Measurements from ENCODE around the gene NBDY.
A peak's percentile ranks its signal among the peaks of the same experiment; 100 is the strongest.

The NBDY gene

DNA sequence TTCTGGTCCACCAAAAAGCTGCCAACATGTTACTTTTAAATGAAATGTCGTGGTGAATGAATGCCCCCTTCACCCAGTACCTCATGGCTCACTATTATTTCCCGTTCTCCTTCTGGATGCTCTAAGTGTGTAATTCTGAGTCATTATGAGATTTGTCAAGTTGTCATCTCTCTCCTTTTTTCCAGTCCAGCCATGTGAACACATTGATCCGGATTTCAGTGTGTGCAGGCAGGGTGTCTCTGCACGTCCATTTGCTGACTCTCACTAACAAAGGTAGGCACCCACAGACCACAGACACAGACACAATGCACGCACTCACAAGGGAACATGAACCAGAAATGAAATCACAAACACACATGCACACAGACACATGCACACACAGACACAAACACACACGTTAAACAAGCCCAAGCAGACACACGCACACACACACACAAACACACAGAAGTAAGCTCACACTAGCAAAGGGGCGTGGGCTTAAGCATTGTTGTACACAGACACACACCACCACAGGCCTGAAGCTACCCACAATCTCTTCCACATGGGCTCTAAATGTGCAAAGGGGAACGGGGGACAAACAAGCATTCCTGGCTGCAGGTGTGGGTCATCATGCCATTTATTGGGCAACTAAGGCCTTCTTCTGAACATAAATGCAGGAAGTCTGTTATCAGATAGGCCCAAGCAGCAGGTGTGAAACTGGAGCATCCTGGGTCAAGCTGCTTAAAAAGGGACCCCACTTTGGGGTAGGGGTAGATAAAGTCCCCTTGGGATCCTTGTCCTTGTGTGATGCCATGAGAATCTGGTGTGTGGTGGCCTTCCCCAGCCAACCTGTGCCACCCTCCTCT is 58.1 kb downstream of the NBDY start:
- no peak for ATAC-seq

DNA sequence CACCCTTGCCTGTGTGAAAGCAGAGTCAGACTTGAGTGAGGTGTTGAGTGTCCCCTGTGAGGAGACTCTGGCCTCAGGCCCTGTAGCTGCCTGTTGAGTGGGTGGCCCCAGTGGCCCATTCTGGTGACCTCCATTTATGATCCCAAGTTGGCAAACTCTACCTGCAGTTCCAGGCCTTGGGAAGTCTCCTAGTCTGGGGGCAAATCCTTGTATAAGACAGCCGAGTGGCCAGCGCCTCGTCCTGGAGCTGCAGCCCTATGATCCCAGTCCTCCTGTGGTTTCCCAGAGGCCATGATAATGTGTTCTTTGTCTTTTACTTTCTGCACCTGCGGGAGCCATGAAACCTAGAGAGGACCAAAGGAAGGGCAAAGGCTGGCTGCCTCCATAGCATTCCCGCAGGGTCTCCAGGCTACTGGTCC is 58.7 kb downstream of the NBDY start:
- ATAC-seq = no peak

DNA sequence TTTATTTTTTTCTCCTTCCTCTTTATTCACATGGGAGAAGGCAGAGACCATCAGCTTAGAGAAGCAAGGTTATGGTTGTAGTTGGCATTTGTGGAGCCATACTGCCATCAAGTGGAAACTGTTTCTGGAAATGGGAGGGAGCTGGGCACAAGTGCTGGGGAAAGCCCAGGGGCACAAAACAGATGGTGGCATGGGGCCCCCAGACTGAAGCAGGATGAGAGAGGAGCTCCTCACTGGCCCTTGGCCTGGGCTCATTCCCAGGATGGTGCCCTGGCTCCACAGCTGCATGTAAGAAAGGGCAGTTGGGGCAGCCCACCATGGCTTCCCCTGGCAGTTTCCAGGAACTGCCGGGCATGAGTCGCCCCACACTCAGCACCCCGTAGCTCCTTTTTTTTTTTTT is 59.2 kb downstream of the NBDY start:
- ATAC-seq = no peak

DNA sequence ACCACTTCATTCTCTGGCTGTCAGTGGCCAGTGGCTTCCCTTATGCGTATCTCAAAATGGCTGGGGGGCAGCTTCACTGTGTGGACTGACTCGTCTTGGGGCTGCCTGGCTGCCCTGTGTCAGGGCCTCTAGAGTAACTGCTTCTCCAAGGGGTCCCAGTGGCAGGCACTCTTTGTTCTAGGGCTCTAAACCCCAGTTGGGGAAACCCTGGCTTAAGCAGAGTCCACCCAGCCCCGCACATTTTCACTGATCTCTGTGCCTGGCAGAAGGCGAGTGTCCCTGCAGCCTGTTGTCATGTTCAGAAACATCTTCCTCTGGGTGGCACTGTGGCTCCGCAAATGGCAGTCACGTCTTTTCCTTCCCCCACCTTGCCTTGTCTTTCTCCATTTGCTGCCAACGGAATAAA is 59.7 kb downstream of the NBDY start:
- no peak for ATAC-seq

DNA sequence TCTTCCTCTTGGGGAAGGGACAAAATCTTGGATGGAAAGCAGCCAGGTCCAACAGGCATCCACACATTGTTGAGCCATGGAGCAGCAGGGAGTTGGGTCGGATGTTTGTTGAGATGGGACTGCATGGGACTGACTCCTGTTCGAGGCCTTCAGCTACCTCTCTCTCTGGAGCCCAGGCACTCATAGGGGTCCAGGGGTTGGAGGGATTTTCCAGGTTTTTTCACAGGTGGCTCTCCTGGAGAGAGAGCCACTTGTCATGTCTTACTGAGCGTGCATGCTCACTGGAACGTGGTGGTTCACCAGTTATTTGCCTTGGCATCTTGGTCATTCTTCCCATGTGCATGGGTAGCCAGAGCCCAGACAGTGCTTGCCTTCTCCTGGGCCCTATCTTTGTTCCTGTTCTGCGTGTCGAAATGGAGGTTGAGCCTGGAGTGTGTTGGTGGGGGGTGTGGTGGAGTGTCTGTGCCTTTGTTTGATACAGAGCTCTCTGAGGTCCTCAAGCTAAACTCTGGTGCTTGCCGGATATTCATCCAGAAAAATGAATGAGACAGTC is 60.6 kb downstream of the NBDY start:
- ATAC-seq = no peak

DNA sequence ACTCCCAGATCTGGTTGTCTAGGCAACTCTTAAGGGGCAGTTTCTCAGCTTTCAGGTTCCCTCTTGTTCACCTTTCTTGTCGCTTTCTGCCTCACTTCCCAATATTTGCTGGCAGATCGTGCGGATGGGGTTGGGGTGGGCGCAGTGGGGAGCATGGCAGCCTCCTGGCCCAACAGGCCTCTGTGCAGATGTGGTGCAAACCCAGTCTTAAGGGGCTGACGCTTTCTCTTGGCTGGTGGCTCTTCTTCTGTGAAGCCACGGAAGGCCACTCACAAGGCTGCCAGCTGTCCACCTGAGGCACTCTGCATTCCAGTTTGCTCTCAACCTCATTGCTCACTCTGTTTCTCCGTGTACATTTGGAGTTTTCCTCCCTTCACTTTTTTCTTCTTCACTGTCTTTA is 61.7 kb downstream of the NBDY start:
- no peak for ATAC-seq

DNA sequence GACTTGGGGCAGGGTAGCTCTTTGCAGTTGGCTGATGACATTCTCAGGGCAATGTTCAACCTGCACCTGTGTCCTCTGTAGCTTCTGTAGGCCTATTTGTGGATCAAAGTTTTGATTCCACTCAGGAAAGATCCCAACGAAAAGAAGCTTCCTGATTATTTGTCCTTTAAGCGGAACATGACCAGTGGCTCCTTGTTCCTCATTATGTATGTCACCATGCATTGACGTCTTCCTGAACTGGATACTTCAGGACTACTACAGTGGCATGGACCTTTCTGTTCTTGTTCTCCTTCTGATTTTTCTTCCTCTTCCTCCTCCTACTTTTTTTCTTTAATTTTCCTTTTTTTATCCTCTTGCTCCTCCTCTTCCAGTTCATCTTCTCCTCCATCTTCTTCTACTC is 62.4 kb downstream of the NBDY start:
- no peak for ATAC-seq

DNA sequence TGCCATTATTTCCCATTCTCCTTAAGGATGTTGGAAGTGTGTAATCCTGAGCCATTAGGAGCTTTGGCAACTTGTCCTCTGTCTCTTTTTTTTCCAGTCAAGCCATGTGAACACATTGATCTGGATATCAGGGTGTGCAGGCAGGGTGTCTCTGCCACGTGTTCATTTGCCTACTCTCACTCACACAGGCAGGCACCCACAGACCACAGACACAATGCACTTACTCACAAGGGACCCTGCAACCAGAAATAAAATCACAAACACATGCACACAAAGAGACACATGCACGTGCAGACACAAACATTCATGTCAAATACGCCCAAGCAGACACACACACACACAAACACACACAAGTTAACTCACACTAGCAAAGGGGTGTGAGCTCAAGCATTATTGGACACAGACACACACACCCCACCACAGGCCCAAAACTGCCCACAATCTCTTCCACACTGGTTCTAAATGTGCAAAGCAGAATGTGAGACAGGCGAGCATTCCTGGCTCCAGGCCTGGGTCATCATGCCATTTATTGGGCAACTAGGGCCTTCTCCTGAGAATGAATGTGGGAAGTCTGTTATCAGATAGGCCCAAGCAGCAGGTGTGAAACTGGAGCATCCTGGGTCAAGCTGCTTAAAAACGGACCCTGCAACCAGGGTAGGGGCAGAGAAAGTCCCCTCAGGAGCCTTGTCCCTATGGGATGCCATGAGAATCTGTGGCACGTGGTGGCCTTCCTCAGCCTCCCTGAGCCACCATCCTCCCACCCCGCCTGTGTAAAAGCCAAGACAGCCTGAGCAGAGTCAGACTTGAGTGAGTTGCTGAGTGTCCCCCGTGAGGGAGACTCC is 63.4 kb downstream of the NBDY start:
- no peak for ATAC-seq

DNA sequence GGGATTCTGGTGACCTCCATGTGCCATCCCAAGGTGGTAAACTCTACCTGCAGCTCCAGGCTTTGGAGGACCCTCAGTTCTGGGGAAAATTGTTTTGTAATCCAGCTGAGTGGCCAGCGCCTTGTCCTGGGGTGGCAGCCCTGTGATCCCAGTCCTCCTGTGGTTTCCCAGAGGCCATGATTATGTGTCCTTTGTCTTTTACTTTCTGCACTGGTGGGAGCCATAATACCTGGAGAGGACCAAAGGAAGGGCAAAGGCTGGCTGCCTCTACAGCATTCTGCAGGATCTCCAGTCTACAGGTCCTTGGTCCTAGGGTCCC is 64.0 kb downstream of the NBDY start:
- ATAC-seq = no peak

DNA sequence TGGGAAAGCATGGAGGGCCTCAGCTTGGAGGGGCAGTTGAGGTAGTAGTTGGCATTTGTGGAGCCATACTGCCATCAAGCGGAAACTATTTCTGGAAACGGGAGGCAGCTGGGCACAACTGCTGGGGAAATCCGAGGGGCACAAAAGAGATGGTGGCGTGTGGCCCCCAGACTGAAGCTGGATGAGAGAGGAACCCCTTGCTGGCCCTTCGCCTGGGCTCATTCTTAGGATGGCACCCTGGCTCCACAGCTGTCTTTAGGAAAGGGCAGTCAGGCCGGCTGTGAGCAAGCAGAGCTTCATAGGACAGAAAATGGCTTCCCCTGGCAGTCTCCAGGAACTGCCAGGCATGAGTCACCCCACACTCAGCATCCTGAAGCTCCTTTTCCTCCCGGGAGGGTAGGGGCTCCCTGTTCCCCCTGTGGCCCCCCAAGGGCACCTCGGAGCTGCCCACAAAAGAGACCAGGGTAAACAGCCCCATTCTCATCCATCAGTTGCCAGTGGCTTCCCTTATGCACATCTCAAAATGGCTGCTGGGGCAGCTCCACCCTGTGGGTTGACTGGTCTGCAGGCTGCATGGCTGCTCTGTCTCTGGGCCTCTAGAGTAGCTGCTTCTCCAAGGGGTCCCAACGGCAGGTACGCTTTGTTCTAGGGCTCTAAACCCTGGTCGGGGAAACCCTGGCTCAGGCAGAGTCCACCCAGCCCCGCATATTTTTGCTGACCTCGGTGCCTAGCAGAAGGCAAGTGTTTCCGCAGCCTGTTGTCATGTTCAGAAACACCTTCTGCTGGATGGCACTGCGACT is 64.7 kb downstream of the NBDY start:
- no peak for ATAC-seq

DNA sequence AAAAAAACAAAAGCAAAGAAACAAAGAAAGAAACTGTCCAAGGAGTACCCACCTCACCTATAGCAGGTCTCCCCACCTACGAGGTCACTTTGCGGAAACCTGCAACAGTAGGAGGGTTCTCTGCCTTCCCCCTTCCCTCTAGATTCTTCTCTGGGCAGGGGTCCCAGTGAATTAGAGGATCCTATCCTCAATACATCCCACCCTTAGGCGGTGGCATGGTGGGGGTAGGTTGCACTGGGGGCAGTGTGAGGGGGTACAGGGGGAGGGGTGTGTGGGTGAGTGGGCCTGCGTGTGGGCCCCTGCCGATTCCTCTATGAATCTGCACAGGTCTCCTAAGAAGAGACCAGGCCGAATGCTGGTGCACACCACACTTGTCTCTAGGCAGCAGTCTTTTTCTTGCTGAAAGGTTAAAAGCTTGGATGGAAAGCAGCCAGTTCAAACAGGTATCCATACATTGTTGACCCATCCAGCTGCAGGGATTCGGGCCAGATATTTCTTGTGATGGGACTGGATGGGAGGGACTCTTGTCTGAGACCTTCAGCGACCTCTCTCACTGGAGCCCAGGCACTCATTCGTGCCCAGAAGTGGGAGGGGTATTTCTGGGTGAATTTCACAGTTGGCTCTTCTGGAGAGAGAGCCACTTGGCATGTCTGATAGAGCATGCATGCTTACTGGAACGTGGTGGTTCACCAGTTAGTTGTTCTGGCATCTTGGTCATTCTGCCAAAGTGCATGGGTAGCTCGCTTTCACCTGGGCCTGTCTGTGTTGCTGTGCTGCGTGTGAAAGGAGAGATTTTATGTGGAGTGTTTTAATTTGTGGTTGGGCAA is 65.6 kb downstream of the NBDY start:
- ATAC-seq = no peak

DNA sequence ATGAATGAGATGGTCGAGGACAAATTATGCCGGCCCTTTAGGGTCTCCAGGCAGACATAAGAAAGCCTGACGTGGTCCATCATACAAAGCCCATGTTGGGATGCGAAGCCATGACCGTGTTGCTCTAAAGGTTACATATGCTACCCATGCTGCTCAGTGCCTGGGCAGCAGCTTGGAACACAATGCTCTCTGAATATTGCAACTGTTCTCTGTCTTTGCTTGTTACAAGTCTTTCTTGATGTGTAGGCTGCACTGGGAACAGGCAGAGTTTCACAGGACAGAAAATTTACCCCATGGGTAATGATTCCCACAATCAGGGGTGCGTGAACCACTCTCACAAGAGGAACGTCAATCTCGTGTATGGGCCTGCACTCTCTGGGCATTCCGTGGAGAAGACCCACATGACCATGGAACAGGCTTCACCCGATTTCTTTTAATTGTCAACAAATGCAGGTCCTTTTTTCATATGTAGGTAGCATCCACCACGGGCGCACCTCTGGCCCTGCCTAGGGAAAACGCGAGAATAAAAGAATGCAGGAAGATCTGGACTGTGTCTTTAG is 66.3 kb downstream of the NBDY start:
- no peak for ATAC-seq

DNA sequence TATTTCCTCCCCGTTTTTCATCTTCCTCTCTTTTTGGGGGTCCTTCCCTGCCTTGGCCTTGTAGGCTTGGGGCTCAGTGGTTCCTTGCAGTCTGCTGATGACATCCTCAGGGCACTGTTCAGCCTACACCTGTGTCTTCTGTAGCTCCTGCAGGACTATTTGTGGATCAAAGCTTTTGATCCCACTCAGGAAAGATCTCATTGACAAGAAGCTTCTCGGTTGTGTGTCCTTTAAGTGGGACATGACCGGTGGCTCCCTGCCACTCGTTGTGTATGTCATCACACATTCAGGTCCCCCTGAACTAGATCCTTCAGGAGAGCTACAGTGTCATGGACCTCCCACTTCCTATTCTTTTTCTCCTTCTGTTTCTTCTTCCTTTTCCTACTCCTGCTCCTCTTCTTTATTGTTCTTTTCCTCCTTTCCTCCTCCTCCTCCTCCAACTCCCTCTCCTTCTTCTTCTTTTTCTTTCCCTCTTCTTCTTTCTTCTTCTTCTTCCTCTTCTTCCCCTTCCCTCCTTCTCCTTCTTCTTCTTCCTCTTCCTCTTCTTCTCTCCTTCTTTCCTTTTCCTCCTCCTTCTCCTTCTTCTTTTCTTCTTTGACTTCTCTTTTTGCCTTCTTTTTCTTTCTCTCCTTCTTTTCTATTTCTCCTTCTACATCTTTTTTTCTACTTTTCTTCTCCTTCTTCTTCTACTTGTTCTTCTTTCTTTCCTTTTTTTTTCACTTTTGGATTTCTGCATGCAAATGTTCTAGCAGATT is 67.8 kb downstream of the NBDY start:
- no peak for ATAC-seq

DNA sequence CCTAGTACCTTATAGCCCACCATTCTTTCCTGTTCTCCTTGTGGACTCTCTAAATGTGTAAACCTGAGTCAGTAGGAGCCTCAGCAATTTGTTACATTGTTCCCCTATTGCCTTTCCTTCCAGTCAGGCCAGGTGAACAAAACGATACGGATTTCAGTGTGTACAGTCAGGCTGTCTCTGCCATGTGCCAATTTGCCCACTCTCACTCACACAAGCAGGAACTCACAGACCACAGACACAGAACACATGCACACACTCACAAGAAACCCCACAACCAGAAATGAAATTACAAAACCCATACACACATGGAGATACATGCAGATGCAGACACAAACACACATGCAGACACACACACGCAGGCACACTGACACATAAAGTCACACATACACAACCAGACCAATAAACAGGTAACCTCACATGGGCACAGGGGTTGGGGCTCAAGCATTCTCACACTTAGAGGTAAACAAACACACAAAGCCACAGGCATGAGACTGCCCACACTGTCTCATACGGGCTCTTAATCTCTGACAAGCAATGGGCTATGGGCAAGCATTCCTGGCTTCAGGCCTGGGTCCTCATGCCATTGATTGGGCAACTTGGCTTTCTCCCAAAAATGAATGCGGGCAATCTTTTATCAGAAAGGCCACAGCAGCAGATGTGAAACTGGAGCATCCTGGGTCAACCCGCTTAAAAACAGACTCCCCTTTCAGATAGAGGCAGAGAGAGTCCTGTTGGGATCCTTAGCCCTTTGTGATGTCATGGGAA is 68.7 kb downstream of the NBDY start:
- ATAC-seq = no peak

DNA sequence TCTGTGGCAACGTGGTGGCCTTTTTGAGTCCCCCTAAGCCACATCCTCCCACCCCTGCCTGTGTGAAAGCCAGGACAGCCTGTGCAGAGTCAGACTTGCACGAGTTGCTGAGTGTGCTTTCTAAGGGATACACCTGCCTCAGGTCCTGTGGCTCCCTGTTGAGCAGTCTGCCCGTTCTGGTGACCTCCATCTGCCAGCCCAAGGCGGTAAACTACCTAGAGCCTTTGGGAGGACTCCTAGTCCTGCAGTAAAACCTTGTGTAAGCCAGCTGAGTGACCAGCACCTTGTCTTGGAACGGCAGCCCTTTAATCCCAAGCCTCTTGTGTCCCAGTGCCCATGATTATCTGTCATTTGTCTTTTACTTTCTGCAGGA is 69.3 kb downstream of the NBDY start:
- ATAC-seq = no peak

DNA sequence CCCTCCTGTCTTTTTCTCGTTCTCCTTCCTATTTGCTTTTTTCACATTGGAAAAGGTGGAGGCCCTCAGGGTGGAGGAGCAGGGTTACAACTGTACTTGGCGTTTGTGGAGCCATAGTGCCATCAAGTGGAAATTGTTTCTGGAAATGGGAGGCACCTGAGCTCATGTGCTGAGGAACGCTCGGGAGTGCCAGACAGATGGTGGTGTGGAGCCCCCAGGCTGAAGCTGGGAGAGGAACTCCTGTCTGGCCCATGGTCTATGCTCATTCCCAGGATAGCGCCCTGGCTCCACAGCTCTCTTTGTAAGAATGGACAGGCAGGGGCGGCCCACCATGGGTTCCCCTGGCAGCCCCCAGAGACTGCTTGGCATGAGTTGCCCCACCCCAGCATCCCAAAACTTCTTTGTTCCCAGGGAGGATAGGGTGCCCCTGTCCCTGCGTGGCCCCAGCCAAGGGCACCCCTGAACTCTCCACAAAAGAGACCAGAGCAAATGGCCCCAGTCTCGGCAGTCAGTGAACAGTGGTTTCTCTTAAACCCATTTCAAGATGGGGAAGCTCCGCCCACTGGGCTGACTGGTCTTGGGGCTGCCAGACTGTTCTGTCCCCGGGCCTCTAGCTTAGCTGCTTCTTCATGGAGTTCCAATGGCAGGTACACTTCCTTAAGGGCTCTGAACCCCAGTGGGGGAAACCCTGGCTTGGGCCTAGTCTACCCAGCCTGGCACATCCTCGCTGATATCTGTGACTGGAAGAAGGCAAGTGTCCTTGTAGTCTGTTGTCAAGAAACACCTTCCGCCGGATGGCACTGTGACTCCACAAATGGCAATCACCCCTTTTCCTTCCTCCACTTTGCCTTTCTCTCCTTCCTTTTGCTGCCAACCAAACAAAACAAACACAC is 70.1 kb downstream of the NBDY start:
- no peak for ATAC-seq

DNA sequence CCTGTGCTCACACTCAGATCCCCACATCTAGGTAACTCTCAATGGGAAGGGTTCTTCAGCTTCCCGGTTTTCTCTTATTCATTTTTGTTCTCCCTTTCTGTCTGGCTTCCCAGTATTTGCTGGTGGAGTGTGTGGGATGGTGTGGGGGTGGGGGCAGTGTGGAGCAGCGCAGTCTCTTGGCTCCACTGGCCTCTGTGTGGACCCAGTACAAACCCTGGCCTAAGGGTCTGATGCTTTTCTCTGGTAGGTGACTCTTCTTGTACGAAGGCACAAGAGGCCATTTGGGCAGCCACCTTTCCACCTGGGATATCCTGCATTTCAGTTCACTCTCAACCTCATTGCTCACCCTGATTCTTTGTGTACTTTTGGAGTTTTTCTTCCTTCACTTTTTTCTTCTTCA is 71.3 kb downstream of the NBDY start:
- no peak for ATAC-seq

DNA sequence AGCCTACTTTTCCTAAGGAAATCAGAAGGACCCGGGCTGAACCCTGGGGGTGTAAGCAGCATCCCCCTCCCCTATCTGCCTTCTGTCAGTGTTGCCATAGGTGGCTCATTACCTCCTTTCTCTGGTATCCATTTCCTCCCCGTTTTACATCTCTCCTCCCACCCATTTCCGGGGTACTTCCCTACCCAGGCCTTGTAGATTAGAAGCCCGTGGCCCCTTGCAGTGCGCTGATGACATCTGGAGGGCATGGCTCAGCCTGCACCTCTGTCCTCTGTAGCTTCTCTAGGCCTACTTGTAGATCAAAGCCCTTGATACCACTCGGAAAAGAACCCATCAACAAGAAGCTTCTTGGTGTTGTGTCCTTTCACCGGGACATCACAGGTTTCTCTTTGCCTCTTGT is 71.8 kb downstream of the NBDY start:
- ATAC-seq = peak; percentile 92 to 95

DNA sequence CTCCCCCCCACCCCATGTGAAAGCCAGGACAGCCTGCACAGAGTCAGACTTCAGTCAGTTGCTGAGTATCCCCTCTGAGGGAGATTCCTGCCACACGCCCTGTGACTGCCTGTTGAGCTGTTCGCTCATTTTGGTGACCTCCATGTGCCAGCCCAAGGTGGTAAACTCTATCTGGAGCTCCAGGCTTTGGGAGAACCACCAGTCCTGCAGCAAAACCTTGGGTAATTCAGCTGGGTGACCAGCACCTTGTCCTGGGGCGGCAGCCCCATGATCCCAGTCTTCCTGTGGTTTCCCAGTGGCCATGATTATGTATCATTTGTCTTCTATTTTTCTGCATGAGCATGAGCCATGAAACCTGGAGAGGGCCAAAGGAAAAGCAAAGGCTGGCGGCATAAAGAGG is 73.4 kb downstream of the NBDY start:
- no peak for ATAC-seq

Measured in activated CD4-positive, CD25-positive, alpha-beta regulatory T cell treated with anti-CD3 and anti-CD28 coated beads, Interleukin-2, amount 50 U/mL, for 24 hours (primary cell).